Endothelial cell of umbilical vein (primary cell): ENCODE measurements around the gene BUB1. TPM values are rescaled to one million over a fixed set of nuclear protein-coding genes. Genes with fewer than 3 reads are reported as not detected.
"Not testable (repeated sequence)": the region's sequence is repeated elsewhere in the genome, so short reads cannot be mapped to it uniquely, and the experiment has no call there.

ENCODE experiments used
- BruUV-seq: library from RNA; stranded (reverse); fragments of 400-500 nt; replicated peaks from 2 replicates; lab custom pipeline; 2021; lab: Mats Ljungman, UMichigan
- CTCF ChIA-PET: fragments of 300-600, 350-600 bp; sonication (Branson Sonifier 250); formaldehyde crosslinking; loops from one replicate; lab custom pipeline; 2021; ENCODE audit warnings: antibody characterized with exemption, inconsistent platforms; lab: Charles Lee
- POLR2A ChIA-PET: fragments of 300-600, 350-600 bp; sonication (Branson Sonifier 250); formaldehyde crosslinking; loops from one replicate; lab custom pipeline; 2021; ENCODE audit warnings: antibody characterized with exemption, inconsistent platforms; lab: Charles Lee
- DNase-seq: peaks from one replicate; pipeline ENCODE4 v3.0.0-alpha.2; 2011; ENCODE audit warnings: low read depth, low spot score
- FAIRE-seq: peaks from 2 replicates; lab custom pipeline; 2011; peaks lifted over from hg19 to GRCh38; lab: Jason Lieb, UNC
- H2AFZ ChIP-seq: 2 replicates; pipeline ENCODE4 v1.6.0; 2012; ENCODE audit warnings: low read depth, low read length, control low read depth, inconsistent platforms
- H3K27ac ChIP-seq: 2 replicates; pipeline ENCODE4 v1.5.1; 2011; ENCODE audit warnings: low read depth, mild to moderate bottlenecking, control low read depth, low read length, moderate library complexity; ENCODE audit not compliant: insufficient read depth
- H3K27me3 ChIP-seq, 2 experiments: 2 replicates each; pipeline versions ENCODE4 v1.6.0 to v1.6.1; 2011; ENCODE audit warnings: low read length in 2 of 2, mixed read lengths in 1 of 2; ENCODE audit not compliant: control insufficient read depth in 2 of 2, insufficient read depth in 2 of 2
- H3K36me3 ChIP-seq, 2 experiments: 2 replicates in 1 of 2; 3 replicates in 1 of 2; pipeline ENCODE4 v1.5.1; 2011; ENCODE audit warnings: low read length in 2 of 2, mild to moderate bottlenecking in 1 of 2, moderate library complexity in 1 of 2; ENCODE audit not compliant: control insufficient read depth in 2 of 2, insufficient read depth in 2 of 2; ENCODE audit errors: extremely low read depth in 1 of 2
- H3K4me1 ChIP-seq: 3 replicates; pipeline ENCODE4 v1.5.1; 2011; ENCODE audit warnings: mild to moderate bottlenecking, low read length; ENCODE audit not compliant: control insufficient read depth, insufficient read depth; ENCODE audit errors: extremely low read depth
- H3K4me2 ChIP-seq: 2 replicates; pipeline ENCODE4 v1.6.1; 2011; ENCODE audit warnings: low read length, control low read depth, mixed read lengths; ENCODE audit not compliant: insufficient read depth
- H3K4me3 ChIP-seq, 3 experiments: fragments of 200-600 bp in 1 of 3; sonication (generic), shearing (Covaris generic) in 1 of 3; replicated peaks in 1 of 3; 2 replicates each; pipeline ENCODE4 v1.5.1; 2011 to 2016; ENCODE audit warnings: control low read depth in 3 of 3, low read length in 3 of 3, mild to moderate bottlenecking in 2 of 3, inconsistent platforms in 1 of 3, low read depth in 1 of 3, moderate library complexity in 1 of 3; ENCODE audit not compliant: insufficient read depth in 1 of 3
- H3K79me2 ChIP-seq: 2 replicates; pipeline ENCODE4 v1.6.0; 2012; ENCODE audit warnings: low read length, inconsistent platforms; ENCODE audit not compliant: control insufficient read depth, insufficient read depth
- H3K9ac ChIP-seq: replicated peaks from 2 replicates; pipeline ENCODE3; 2011; ENCODE audit warnings: low read length, control low read depth; ENCODE audit not compliant: insufficient read depth; ENCODE audit errors: extremely low read depth
- H3K9me1 ChIP-seq: replicated peaks from 3 replicates; pipeline ENCODE4 v1.6.0; 2011; ENCODE audit warnings: mild to moderate bottlenecking, low read length; ENCODE audit not compliant: control insufficient read depth, insufficient read depth; ENCODE audit errors: extremely low read depth
- H3K9me3 ChIP-seq: replicated peaks from 2 replicates; pipeline ENCODE4 v1.5.1; 2012; ENCODE audit warnings: low read length, inconsistent platforms; ENCODE audit not compliant: control insufficient read depth, insufficient read depth
- H4K20me1 ChIP-seq: replicated peaks from 2 replicates; pipeline ENCODE3; 2011; ENCODE audit warnings: mild to moderate bottlenecking, low read length; ENCODE audit not compliant: control insufficient read depth, insufficient read depth; ENCODE audit errors: extremely low read depth
- dilution Hi-C: fragments of 300-500 bp; cut with MboI; formaldehyde crosslinking; loops from one replicate; pipeline ENCODE4 v1.15.0; 2019; ENCODE audit warnings: low sequenced_read_pairs; ENCODE audit not compliant: extremely low pct_ligation_motif_present
- intact Hi-C: fragments of 100-400 bp; cut with micrococcal nuclease; formaldehyde crosslinking; loops from one replicate; pipeline ENCODE4 v1.10.0; 2022
- polyA plus RNA-seq, 4 experiments: library from polyadenylated mRNA; depleted of rRNA in 3 of 4; stranded (reverse) in 3 of 4; unstranded in 1 of 4; fragments of >200 nt; gene quantifications; 2 replicates each; pipeline versions ENCODE4 v1.2.1 to v1.2.3, GENCODE V29; 2011 to 2012; ENCODE audit warnings: missing spikeins in 1 of 4
- total RNA-seq: library from RNA; stranded (reverse); gene quantifications from 2 replicates; pipeline ENCODE4 v1.2.3, GENCODE V29; 2021

BUB1 gene
- total and polyA plus RNA-seq, 2 donors (not counting 3 experiments of a cell fraction or from before 2014, with no cell fraction given), result 16.1 to 66.4 TPM

DNA sequence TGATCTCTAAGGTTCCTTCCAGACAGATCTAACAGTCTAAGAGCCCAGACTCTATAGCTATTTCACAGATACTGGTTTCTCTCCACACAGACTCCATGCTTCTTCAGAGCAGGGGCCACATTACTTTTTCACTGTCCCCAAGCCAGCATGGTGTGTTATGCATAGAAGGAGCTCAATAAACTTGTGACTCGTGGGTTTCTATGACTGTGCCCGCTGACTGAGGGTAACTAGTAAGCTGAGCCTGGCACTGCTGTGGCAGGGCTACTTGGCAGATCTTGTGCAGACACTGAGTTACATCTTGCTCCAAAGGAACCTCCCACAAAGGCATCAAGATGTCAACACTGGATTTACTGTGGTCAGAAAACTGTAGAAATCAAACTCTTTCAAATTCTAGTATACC lies 85.9 kb downstream of the BUB1 start:
- POLR2A ChIA-PET, result not testable (repeated sequence)

DNA sequence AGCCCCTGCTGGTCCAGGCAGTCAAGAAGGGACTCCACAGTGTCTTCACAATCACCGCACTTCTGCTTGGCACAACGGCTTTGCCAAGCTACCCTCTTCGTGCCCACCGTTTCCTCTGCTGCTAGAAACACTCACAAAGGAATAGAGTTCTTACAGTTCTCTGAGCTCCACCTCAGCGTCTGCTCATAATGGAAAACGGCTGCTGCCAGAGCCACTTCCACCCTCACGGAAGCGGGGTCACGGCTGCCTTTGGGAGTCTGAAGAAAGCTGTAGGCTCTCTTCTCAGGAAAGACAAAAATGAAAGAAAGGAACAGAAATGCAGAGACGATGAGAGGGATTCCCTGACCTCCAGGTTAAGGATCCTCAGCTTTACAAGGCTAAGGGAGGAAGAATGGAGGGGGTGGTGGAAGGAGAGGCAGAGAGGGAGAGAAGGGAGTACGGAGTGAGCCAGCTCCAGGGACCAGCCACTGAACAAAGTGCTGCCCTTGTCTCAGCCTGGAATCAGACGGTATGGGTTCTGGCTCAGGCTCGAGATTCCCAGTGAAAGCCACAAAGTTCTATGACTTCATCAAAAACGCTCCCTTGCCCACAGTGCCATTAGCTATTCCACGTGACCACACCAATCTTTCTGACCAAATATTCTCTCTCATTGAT lies 88.1 kb downstream of the BUB1 start:
- FAIRE-seq, dilution Hi-C loops, H3K79me2 ChIP-seq, H2AFZ ChIP-seq, POLR2A ChIA-PET, DNase-seq, H3K4me1 ChIP-seq, CTCF ChIA-PET, H3K27me3 ChIP-seq, H3K9me3 ChIP-seq, H3K4me3 ChIP-seq, H3K4me2 ChIP-seq, intact Hi-C loops, H3K36me3 ChIP-seq, BruUV-seq, H4K20me1 ChIP-seq, H3K9ac ChIP-seq, H3K27ac ChIP-seq, H3K9me1 ChIP-seq: not testable (repeated sequence)

More for the DNA sequence above, 85.9 kb downstream of the BUB1 start:
- H3K9me3 ChIP-seq, H3K4me1 ChIP-seq, intact Hi-C loops, H3K79me2 ChIP-seq, H4K20me1 ChIP-seq, CTCF ChIA-PET, H2AFZ ChIP-seq, FAIRE-seq, dilution Hi-C loops, BruUV-seq, H3K4me3 ChIP-seq, DNase-seq, H3K27ac ChIP-seq, H3K9ac ChIP-seq, H3K27me3 ChIP-seq, H3K36me3 ChIP-seq, H3K4me2 ChIP-seq, H3K9me1 ChIP-seq: not testable (repeated sequence)

DNA sequence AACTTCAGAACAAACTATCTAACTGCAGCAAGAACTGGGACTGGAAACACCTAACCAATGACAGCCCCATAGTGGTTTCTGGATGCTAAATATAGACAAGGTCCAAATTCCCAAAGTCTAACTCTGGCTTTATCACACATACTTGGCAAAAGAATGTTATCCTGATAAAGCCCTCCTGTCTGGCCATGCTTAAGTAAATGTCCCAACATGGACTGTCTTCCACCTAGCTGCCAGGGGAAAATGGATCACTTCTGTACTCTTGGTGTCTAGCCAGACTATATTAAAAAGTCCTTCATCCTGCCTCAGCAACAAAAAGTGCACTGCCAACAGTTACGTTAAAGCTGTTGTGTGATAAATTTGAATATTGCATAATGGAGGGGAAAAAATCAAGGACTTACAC lies 89.3 kb downstream of the BUB1 start:
- H3K4me3 ChIP-seq, dilution Hi-C loops: not testable (repeated sequence)

More for the DNA sequence above, 89.3 kb downstream of the BUB1 start:
- H3K27ac ChIP-seq, POLR2A ChIA-PET, H3K9me1 ChIP-seq, H3K9ac ChIP-seq, FAIRE-seq, H4K20me1 ChIP-seq, intact Hi-C loops, H2AFZ ChIP-seq, H3K4me1 ChIP-seq, CTCF ChIA-PET, H3K9me3 ChIP-seq, DNase-seq, H3K36me3 ChIP-seq, H3K27me3 ChIP-seq, H3K4me2 ChIP-seq, BruUV-seq, H3K79me2 ChIP-seq: not testable (repeated sequence)

Other genes starting within 250 kb of the BUB1 start
- 14.4 and 35.7 TPM in 2 replicates for gene LIMS4, start 205.2 kb downstream of the BUB1 start, total RNA-seq
- gene LIMS4, start 205.2 kb downstream of the BUB1 start, polyA plus RNA-seq, result 18.3 and 28.8 TPM in 2 replicates
- 21.0 and 25.4 TPM in 2 replicates for gene RGPD6, start 100.8 kb downstream of the BUB1 start, total RNA-seq
- gene RGPD6, start 100.8 kb downstream of the BUB1 start, polyA plus RNA-seq, result 5.1 and 6.0 TPM in 2 replicates
- not detected in 2 replicates for gene ACOXL, start 54.5 kb upstream of the BUB1 start, total RNA-seq
- 0.03 TPM in 1 of 2 replicates, not detected in the other for gene ACOXL, start 54.5 kb upstream of the BUB1 start, polyA plus RNA-seq